ENCODE data around the gene HNRNPA2B1. TPM values are rescaled to one million over a fixed set of nuclear protein-coding genes. Genes with fewer than 3 reads are reported as not detected.

HNRNPA2B1 gene
- total RNA-seq, 1 experiment from 2014 or later, result 1,101 TPM

- DNase-seq (ENCODE audit: low spot score) (no peak), ATAC-seq (no peak)
- Mint-ChIP-seq H3K4me1 (peaks cover 57% of the 10 kb centered on the region), H3K4me3 (peak overlapping the region; percentile 57), H3K27me3 (ENCODE audit: low read depth) (peaks cover 4% of the 10 kb centered on the region), H3K27ac (peak overlapping the region; percentile 65), H3K9me3 (peaks cover 4% of the 10 kb centered on the region; the same call in 1 of the 2 replicates), H3K36me3 (peaks cover 11% of the 10 kb centered on the region)
- ChIA-PET CTCF (interaction anchor here (0.6 to 2.1 kb wide), 13 partner anchors 9 to 467 kb away, joined by 3 to 11 read pairs (median 7); no protein-coding TSS in a partner anchor), POLR2A (interaction anchor here (0.8 to 1.8 kb wide), 7 partner anchors 9 to 289 kb away, joined by 3 to 18 read pairs (median 4); partner anchors contain the start of gene CBX3)
- TF ChIP-seq, protein P1, sequence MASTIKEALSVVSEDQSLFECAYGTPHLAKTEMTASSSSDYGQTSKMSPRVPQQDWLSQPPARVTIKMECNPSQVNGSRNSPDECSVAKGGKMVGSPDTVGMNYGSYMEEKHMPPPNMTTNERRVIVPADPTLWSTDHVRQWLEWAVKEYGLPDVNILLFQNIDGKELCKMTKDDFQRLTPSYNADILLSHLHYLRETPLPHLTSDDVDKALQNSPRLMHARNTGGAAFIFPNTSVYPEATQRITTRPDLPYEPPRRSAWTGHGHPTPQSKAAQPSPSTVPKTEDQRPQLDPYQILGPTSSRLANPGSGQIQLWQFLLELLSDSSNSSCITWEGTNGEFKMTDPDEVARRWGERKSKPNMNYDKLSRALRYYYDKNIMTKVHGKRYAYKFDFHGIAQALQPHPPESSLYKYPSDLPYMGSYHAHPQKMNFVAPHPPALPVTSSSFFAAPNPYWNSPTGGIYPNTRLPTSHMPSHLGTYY (CRISPR knock-in tag; IDR thresholded peaks at IDR 0.05), result 0 out of 2 replicates have a peak, but pooled peaks have one; percentile 44
- TF ChIP-seq ZNF219 (CRISPR knock-in tag; IDR thresholded peaks at IDR 0.05; ENCODE audit: borderline replicate concordance) (no peak), IRF2 (CRISPR knock-in tag; IDR thresholded peaks at IDR 0.05; ENCODE audit: borderline replicate concordance, low read depth) (no peak)
Observed at GRCh38 chr7:26151650-26151952, 48.9 kb downstream of the HNRNPA2B1 start.

- Mint-ChIP-seq H3K9me3 (peaks cover 5% of the 10 kb centered on the region), H3K27me3 (ENCODE audit: low read depth) (peaks cover 4% of the 10 kb centered on the region), H3K36me3 (peaks cover 12% of the 10 kb centered on the region), H3K4me1 (peaks cover 51% of the 10 kb centered on the region), H3K4me3 (peak overlapping the region; percentile 57), H3K27ac (0 out of 2 replicates have a peak overlapping the region, but pooled peaks have one; percentile 44)
- DNase-seq (ENCODE audit: low spot score) (no peak), ATAC-seq (no peak)
- TF ChIP-seq ZNF416 (CRISPR knock-in tag; IDR thresholded peaks at IDR 0.05) (no peak), TEAD4 (CRISPR knock-in tag; IDR thresholded peaks at IDR 0.05) (no peak), ZNF423 (CRISPR knock-in tag; IDR thresholded peaks at IDR 0.05) (no peak), HMGA2 (CRISPR knock-in tag; IDR thresholded peaks at IDR 0.05) (no peak), ZNF219 (CRISPR knock-in tag; IDR thresholded peaks at IDR 0.05; ENCODE audit: borderline replicate concordance) (no peak), MXD4 (CRISPR knock-in tag; IDR thresholded peaks at IDR 0.05; ENCODE audit: borderline replicate concordance) (no peak), STAT6 (CRISPR knock-in tag; conservative IDR thresholded peaks at IDR 0.05; ENCODE audit: low read depth) (no peak), CREB1 (CRISPR knock-in tag; IDR thresholded peaks at IDR 0.05) (no peak), GRHL2 (CRISPR knock-in tag; IDR thresholded peaks at IDR 0.05; ENCODE audit: insufficient replicate concordance, severe bottlenecking) (no peak), ZNF121 (CRISPR knock-in tag; IDR thresholded peaks at IDR 0.05) (no peak), ZNF317 (CRISPR knock-in tag; IDR thresholded peaks at IDR 0.05; ENCODE audit: borderline replicate concordance, low read depth) (no peak), NR2C2 (CRISPR knock-in tag; IDR thresholded peaks at IDR 0.05) (no peak), CDX4 (CRISPR knock-in tag; IDR thresholded peaks at IDR 0.05; ENCODE audit: borderline replicate concordance) (no peak), NFYB (CRISPR knock-in tag; conservative IDR thresholded peaks at IDR 0.05; ENCODE audit: low read depth) (no peak), CREM (CRISPR knock-in tag; IDR thresholded peaks at IDR 0.05) (no peak)
- TF ChIP-seq, protein P2, sequence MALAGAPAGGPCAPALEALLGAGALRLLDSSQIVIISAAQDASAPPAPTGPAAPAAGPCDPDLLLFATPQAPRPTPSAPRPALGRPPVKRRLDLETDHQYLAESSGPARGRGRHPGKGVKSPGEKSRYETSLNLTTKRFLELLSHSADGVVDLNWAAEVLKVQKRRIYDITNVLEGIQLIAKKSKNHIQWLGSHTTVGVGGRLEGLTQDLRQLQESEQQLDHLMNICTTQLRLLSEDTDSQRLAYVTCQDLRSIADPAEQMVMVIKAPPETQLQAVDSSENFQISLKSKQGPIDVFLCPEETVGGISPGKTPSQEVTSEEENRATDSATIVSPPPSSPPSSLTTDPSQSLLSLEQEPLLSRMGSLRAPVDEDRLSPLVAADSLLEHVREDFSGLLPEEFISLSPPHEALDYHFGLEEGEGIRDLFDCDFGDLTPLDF (CRISPR knock-in tag; IDR thresholded peaks at IDR 0.05), result no peak
- TF ChIP-seq, protein P3, sequence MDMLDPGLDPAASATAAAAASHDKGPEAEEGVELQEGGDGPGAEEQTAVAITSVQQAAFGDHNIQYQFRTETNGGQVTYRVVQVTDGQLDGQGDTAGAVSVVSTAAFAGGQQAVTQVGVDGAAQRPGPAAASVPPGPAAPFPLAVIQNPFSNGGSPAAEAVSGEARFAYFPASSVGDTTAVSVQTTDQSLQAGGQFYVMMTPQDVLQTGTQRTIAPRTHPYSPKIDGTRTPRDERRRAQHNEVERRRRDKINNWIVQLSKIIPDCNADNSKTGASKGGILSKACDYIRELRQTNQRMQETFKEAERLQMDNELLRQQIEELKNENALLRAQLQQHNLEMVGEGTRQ (CRISPR knock-in tag; IDR thresholded peaks at IDR 0.05), result no peak
- TF ChIP-seq, protein P4, sequence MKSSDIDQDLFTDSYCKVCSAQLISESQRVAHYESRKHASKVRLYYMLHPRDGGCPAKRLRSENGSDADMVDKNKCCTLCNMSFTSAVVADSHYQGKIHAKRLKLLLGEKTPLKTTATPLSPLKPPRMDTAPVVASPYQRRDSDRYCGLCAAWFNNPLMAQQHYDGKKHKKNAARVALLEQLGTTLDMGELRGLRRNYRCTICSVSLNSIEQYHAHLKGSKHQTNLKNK (CRISPR knock-in tag; IDR thresholded peaks at IDR 0.05), result no peak
- TF ChIP-seq, protein P5, sequence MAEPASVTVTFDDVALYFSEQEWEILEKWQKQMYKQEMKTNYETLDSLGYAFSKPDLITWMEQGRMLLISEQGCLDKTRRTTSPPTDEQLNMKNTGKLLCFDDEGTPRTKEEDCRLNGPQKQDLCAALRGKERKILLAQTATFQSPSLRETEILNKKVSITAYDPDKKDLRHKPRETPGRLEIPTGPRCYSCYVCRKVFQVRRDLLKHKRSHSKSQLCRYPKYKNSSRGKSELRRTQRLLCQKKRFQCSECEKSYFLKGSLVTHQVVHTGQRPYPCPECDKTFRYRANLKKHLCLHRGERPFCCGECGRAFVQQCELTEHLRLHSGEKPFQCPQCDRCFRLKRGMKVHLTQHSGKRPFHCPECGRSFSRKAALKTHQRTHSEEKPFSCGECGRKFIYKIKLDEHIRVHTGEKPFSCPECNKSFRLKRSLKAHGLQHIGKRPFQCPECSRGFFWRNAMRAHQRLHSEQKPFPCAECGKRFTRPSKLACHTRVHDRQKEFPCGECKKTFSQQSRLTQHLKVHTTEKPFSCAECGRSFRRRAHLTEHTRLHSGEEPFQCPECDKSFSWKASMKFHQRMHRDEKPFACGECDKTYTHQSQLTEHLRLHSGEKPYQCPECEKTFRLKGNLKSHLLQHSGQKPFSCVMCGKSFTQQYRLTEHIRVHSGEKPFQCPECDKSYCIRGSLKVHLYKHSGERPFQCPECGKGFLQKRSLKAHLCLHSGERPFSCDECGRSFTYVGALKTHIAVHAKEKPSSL (CRISPR knock-in tag; conservative IDR thresholded peaks at IDR 0.05), result no peak
- TF ChIP-seq, protein P6, sequence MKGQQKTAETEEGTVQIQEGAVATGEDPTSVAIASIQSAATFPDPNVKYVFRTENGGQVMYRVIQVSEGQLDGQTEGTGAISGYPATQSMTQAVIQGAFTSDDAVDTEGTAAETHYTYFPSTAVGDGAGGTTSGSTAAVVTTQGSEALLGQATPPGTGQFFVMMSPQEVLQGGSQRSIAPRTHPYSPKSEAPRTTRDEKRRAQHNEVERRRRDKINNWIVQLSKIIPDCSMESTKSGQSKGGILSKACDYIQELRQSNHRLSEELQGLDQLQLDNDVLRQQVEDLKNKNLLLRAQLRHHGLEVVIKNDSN (CRISPR knock-in tag; IDR thresholded peaks at IDR 0.05), result no peak
- CTCF ChIA-PET, result interaction anchor here (1.2 to 2.1 kb wide), 3 partner anchors 15 to 258 kb away, joined by 3 to 7 read pairs (median 7); no protein-coding TSS in a partner anchor
- POLR2A ChIA-PET, result interaction anchor here (1.8 kb wide), 1 partner anchor 37 kb away, joined by 18 read pairs; no protein-coding TSS in a partner anchor
Observed at GRCh38 chr7:26151096-26151495, 49.5 kb downstream of the HNRNPA2B1 start.
